ENCODE data around the gene MYLK4.

GRCh38 chr6:2739335-2739734, 11.4 kb downstream of the MYLK4 start:
- no peak for TF ChIP-seq YY1 (IDR thresholded peaks at IDR 0.05; ENCODE audit: insufficient read depth, insufficient read length)
- TF ChIP-seq ZNF274 (IDR thresholded peaks at IDR 0.05; ENCODE audit: low read depth, low read length), result no peak

All from NT2/D1 (cell line).